Omental fat pad (tissue), 4 donors: Measurements from ENCODE around the gene CFLAR. TPM values are rescaled to one million over a fixed set of nuclear protein-coding genes. Genes with fewer than 3 reads are reported as not detected.
"Not testable (repeated sequence)": the region's sequence is repeated elsewhere in the genome, so short reads cannot be mapped to it uniquely, and the experiment has no call there.

Source experiments
- ATAC-seq: fragments of 150-250 bp; one replicate; pipeline ENCODE4 v1.9.1; 2016; ENCODE audit warnings: mild to moderate bottlenecking, moderate library complexity; ENCODE audit not compliant: low FRiP score
- DNase-seq: peaks from one replicate; pipeline ENCODE4 v3.0.0-alpha.2; 2019; ENCODE audit warnings: low spot score
- CTCF ChIP-seq, 3 donors: fragments of 450-650 bp; IDR thresholded peaks; one replicate each; pipeline ENCODE4 v1.5.1; 2016 to 2017; ENCODE audit warnings: antibody characterized with exemption in 3 of 3, mild to moderate bottlenecking in 3 of 3, moderate library complexity in 2 of 3
- total RNA-seq, 4 donors: library from RNA; depleted of rRNA; stranded (reverse); fragments of >200 nt; gene quantifications; one replicate each; pipeline ENCODE4 v1.1.0, GENCODE V29; 2016

Gene CFLAR
- total RNA-seq, 4 donors from 2014 or later: 204 to 455 (median 293) TPM

GRCh38 chr2:201137505-201138400, 21.8 kb downstream of the CFLAR start:
- no peak for DNase-seq
- TF ChIP-seq CTCF (IDR thresholded peaks at IDR 0.05): no peak
- ATAC-seq: no peak

GRCh38 chr2:201138401-201138970, 22.5 kb downstream of the CFLAR start:
- ATAC-seq: no peak
- TF ChIP-seq CTCF (IDR thresholded peaks at IDR 0.05): no peak
- no peak for DNase-seq

GRCh38 chr2:201138986-201139781, 23.2 kb downstream of the CFLAR start:
- DNase-seq, ATAC-seq: not testable (repeated sequence)

- ATAC-seq (no peak), DNase-seq (no peak)
- no peak for TF ChIP-seq CTCF (IDR thresholded peaks at IDR 0.05)
Observed at GRCh38 chr2:201139836-201140604, 24.1 kb downstream of the CFLAR start.

- TF ChIP-seq CTCF (IDR thresholded peaks at IDR 0.05): no peak
- ATAC-seq (no peak), DNase-seq (no peak)
Observed at GRCh38 chr2:201144101-201145051, 28.4 kb downstream of the CFLAR start.

GRCh38 chr2:201148434-201148990, 32.5 kb downstream of the CFLAR start:
- no peak for TF ChIP-seq CTCF (IDR thresholded peaks at IDR 0.05)
- DNase-seq: no peak
- ATAC-seq: no peak
